ENCODE results near the gene TMEM167B. TPM values are rescaled to one million over a fixed set of nuclear protein-coding genes. Genes with fewer than 3 reads are reported as not detected.
A peak's percentile ranks its signal among the peaks of the same experiment; 100 is the strongest.

The TMEM167B gene
- total RNA-seq, 1 donor from 2014 or later = 29.9 TPM

GRCh38 chr1:109112056-109112651 lies 21.6 kb downstream of the TMEM167B start:
- no peak for DNase-seq (ENCODE audit: low spot score)
- Mint-ChIP-seq H3K27me3 (ENCODE audit: low read depth) (peaks cover 25% of the 10 kb centered on the region), H3K27ac (no peak overlapping the region), H3K9me3 (no peaks in the 10 kb centered on the region), H3K4me1 (ENCODE audit: low read depth) (peaks cover 36% of the 10 kb centered on the region), H3K36me3 (ENCODE audit: low read depth) (peaks cover 2% of the 10 kb centered on the region), H3K4me3 (ENCODE audit: low read depth) (no peak overlapping the region)
- intact Hi-C loops (cut with micrococcal nuclease) = loop anchor here (1.0 to 10.0 kb wide), 7 partner anchors 12 to 423 kb away; partner anchors contain the start of genes CLCC1, GPR61, PRPF38B and SARS1

- peaks cover 2% of the 10 kb centered on the region for H3K36me3 Mint-ChIP-seq (ENCODE audit: low read depth)
- DNase-seq (ENCODE audit: low spot score) = peak; percentile 82
- peaks cover 22% of the 10 kb centered on the region for H3K27me3 Mint-ChIP-seq (ENCODE audit: low read depth)
- intact Hi-C loops (cut with micrococcal nuclease) = loop anchor here (1.0 to 10.0 kb wide), 7 partner anchors 12 to 422 kb away; partner anchors contain the start of genes CLCC1, GPR61, PRPF38B and SARS1
- peak overlapping the region; percentile 69 for H3K4me3 Mint-ChIP-seq (ENCODE audit: low read depth)
- H3K9me3 Mint-ChIP-seq = no peaks in the 10 kb centered on the region
- peaks cover 36% of the 10 kb centered on the region for H3K4me1 Mint-ChIP-seq (ENCODE audit: low read depth)
- peak overlapping the region; percentile 64 for H3K27ac Mint-ChIP-seq
Observed at GRCh38 chr1:109112652-109113285, 22.2 kb downstream of the TMEM167B start.

GRCh38 chr1:109113590-109114341 lies 23.2 kb downstream of the TMEM167B start, which contains the start of gene ELAPOR1:
Gene ELAPOR1 (plus strand): TSS chr1:109114115. CDS start chr1:109114184, 69 bp downstream.
- Mint-ChIP-seq H3K36me3 (ENCODE audit: low read depth) (peaks cover 2% of the 10 kb centered on the region), H3K27ac (peak within 1 kb of the TSS; percentile 73), H3K9me3 (no peaks in the 10 kb centered on the region), H3K4me3 (ENCODE audit: low read depth) (peak within 1 kb of the TSS; percentile 84), H3K27me3 (ENCODE audit: low read depth) (peaks cover 18% of the 10 kb centered on the region), H3K4me1 (ENCODE audit: low read depth) (peaks cover 40% of the 10 kb centered on the region)
- peak; percentile 83 for DNase-seq (ENCODE audit: low spot score)
- intact Hi-C loops (cut with micrococcal nuclease) = loop anchor here (5.0 to 10.0 kb wide), 4 partner anchors 99 to 421 kb away; partner anchors contain the start of genes CLCC1, GPR61, PRPF38B and SARS1

GRCh38 chr1:109114342-109114674 lies 23.7 kb downstream of the TMEM167B start:
- H3K27me3 Mint-ChIP-seq (ENCODE audit: low read depth) = peaks cover 18% of the 10 kb centered on the region
- intact Hi-C loops (cut with micrococcal nuclease) = loop anchor here (5.0 to 10.0 kb wide), 4 partner anchors 98 to 422 kb away; partner anchors contain the start of genes CLCC1, GPR61, PRPF38B and SARS1

DNA sequence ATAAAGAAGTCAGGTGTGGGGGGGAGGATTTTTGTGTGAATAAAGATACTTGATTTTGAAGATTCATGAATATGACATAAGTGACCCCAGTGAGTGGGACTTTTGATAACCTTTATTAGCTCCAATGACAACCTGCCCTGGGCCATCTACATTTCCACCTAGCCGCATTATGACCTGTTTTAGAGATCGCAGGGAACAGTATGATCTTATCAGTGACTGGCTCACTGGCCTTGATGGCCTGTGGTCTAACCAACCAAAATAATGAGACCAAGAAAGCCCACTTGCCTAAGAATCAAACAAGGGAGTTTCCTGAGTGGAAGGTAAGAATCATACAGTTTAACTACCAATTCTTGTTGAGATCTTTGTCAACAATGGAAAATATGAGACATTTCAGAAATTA lies 25.1 kb downstream of the TMEM167B start:
- peaks cover 13% of the 10 kb centered on the region for H3K27me3 Mint-ChIP-seq (ENCODE audit: low read depth)
- intact Hi-C loops (cut with micrococcal nuclease) = loop anchor here (1.0 to 10.0 kb wide), 4 partner anchors 47 to 419 kb away; partner anchors contain the start of genes GPR61 and GPSM2
- peak overlapping the region; percentile 88 for H3K27ac Mint-ChIP-seq
- no peaks in the 10 kb centered on the region for H3K9me3 Mint-ChIP-seq
- peak overlapping the region; percentile 46 for H3K4me3 Mint-ChIP-seq (ENCODE audit: low read depth)
- peaks cover 40% of the 10 kb centered on the region for H3K4me1 Mint-ChIP-seq (ENCODE audit: low read depth)
- no peak for DNase-seq (ENCODE audit: low spot score)
- peaks cover 2% of the 10 kb centered on the region for H3K36me3 Mint-ChIP-seq (ENCODE audit: low read depth)

More at GRCh38 chr1:109114342-109114674, 23.7 kb downstream of the TMEM167B start:
- DNase-seq (ENCODE audit: low spot score) = no peak
- peaks cover 40% of the 10 kb centered on the region for H3K4me1 Mint-ChIP-seq (ENCODE audit: low read depth)
- H3K27ac Mint-ChIP-seq = peak overlapping the region; percentile 73
- H3K9me3 Mint-ChIP-seq = no peaks in the 10 kb centered on the region
- H3K36me3 Mint-ChIP-seq (ENCODE audit: low read depth) = peaks cover 2% of the 10 kb centered on the region
- H3K4me3 Mint-ChIP-seq (ENCODE audit: low read depth) = peak overlapping the region; percentile 84

GRCh38 chr1:109116286-109116685 lies 25.7 kb downstream of the TMEM167B start:
- no peaks in the 10 kb centered on the region for H3K9me3 Mint-ChIP-seq
- H3K4me1 Mint-ChIP-seq (ENCODE audit: low read depth) = peaks cover 40% of the 10 kb centered on the region
- peak overlapping the region; percentile 37 for H3K4me3 Mint-ChIP-seq (ENCODE audit: low read depth)
- H3K27me3 Mint-ChIP-seq (ENCODE audit: low read depth) = peaks cover 9% of the 10 kb centered on the region
- H3K27ac Mint-ChIP-seq = peak overlapping the region; percentile 88
- no peak for DNase-seq (ENCODE audit: low spot score)
- intact Hi-C loops (cut with micrococcal nuclease) = loop anchor here (1.0 to 10.0 kb wide), 4 partner anchors 46 to 419 kb away; partner anchors contain the start of genes GPR61 and GPSM2
- H3K36me3 Mint-ChIP-seq (ENCODE audit: low read depth) = peaks cover 2% of the 10 kb centered on the region

DNA sequence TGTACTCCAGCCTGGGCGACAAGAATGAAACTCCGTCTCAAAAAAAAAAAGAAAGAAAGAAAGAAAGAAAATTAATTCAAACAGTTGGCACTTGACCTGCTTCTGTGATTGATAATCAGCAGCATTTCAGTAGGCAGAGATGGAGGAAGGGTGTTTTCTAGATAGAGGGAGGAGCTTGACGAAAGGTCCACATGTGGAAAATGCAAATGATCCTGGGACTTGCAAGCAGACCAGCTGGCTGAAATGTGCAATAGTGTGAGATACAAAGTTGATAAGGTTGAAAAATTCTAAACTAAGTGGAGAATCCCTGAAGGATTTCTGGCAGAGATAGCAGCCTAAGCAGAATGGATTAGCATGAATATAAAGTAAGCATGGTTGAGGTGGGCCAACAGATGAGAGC lies 27.5 kb downstream of the TMEM167B start:
- Mint-ChIP-seq H3K36me3 (ENCODE audit: low read depth) (peaks cover 2% of the 10 kb centered on the region), H3K9me3 (no peaks in the 10 kb centered on the region), H3K27ac (no peak overlapping the region), H3K4me1 (ENCODE audit: low read depth) (peaks cover 29% of the 10 kb centered on the region), H3K4me3 (ENCODE audit: low read depth) (no peak overlapping the region), H3K27me3 (ENCODE audit: low read depth) (peaks cover 3% of the 10 kb centered on the region)
- intact Hi-C loops (cut with micrococcal nuclease) = loop anchor here (5.0 to 10.0 kb wide), 3 partner anchors 241 to 417 kb away; partner anchors contain the start of genes GPR61 and GPSM2
- DNase-seq (ENCODE audit: low spot score) = no peak

GRCh38 chr1:109120356-109120755 lies 29.8 kb downstream of the TMEM167B start:
- no peak for DNase-seq (ENCODE audit: low spot score)
- Mint-ChIP-seq H3K27me3 (ENCODE audit: low read depth) (no peaks in the 10 kb centered on the region), H3K36me3 (ENCODE audit: low read depth) (peaks cover 2% of the 10 kb centered on the region), H3K4me3 (ENCODE audit: low read depth) (no peak overlapping the region), H3K4me1 (ENCODE audit: low read depth) (peaks cover 15% of the 10 kb centered on the region), H3K9me3 (no peaks in the 10 kb centered on the region), H3K27ac (no peak overlapping the region)
- intact Hi-C loops (cut with micrococcal nuclease) = no loop called here

- DNase-seq (ENCODE audit: low spot score) = no peak
- Mint-ChIP-seq H3K4me1 (ENCODE audit: low read depth) (peaks cover 23% of the 10 kb centered on the region), H3K27ac (no peak overlapping the region), H3K9me3 (no peaks in the 10 kb centered on the region), H3K36me3 (ENCODE audit: low read depth) (no peaks in the 10 kb centered on the region), H3K27me3 (ENCODE audit: low read depth) (no peaks in the 10 kb centered on the region), H3K4me3 (ENCODE audit: low read depth) (no peak overlapping the region)
- intact Hi-C loops (cut with micrococcal nuclease) = no loop called here
Observed at GRCh38 chr1:109131059-109131458, 40.5 kb downstream of the TMEM167B start.

- no peak overlapping the region for H3K27ac Mint-ChIP-seq
- intact Hi-C loops (cut with micrococcal nuclease) = no loop called here
Observed at GRCh38 chr1:109131800-109132199, 41.2 kb downstream of the TMEM167B start.

GRCh38 chr1:109133002-109133706 lies 42.6 kb downstream of the TMEM167B start:
- Mint-ChIP-seq H3K36me3 (ENCODE audit: low read depth) (no peaks in the 10 kb centered on the region), H3K9me3 (no peaks in the 10 kb centered on the region), H3K27ac (no peak overlapping the region), H3K27me3 (ENCODE audit: low read depth) (no peaks in the 10 kb centered on the region), H3K4me3 (ENCODE audit: low read depth) (no peak overlapping the region), H3K4me1 (ENCODE audit: low read depth) (peaks cover 23% of the 10 kb centered on the region)
- intact Hi-C loops (cut with micrococcal nuclease) = no loop called here
- no peak for DNase-seq (ENCODE audit: low spot score)

More at GRCh38 chr1:109131800-109132199, 41.2 kb downstream of the TMEM167B start:
- DNase-seq (ENCODE audit: low spot score) = no peak
- H3K9me3 Mint-ChIP-seq = no peaks in the 10 kb centered on the region
- no peak overlapping the region for H3K4me3 Mint-ChIP-seq (ENCODE audit: low read depth)
- H3K36me3 Mint-ChIP-seq (ENCODE audit: low read depth) = no peaks in the 10 kb centered on the region
- H3K4me1 Mint-ChIP-seq (ENCODE audit: low read depth) = peaks cover 23% of the 10 kb centered on the region
- no peaks in the 10 kb centered on the region for H3K27me3 Mint-ChIP-seq (ENCODE audit: low read depth)

- H3K4me3 Mint-ChIP-seq (ENCODE audit: low read depth) = no peak overlapping the region
- DNase-seq (ENCODE audit: low spot score) = no peak
- intact Hi-C loops (cut with micrococcal nuclease) = no loop called here
- H3K36me3 Mint-ChIP-seq (ENCODE audit: low read depth) = no peaks in the 10 kb centered on the region
- H3K27me3 Mint-ChIP-seq (ENCODE audit: low read depth) = no peaks in the 10 kb centered on the region
- H3K27ac Mint-ChIP-seq = no peak overlapping the region
- H3K4me1 Mint-ChIP-seq (ENCODE audit: low read depth) = peaks cover 23% of the 10 kb centered on the region
- no peaks in the 10 kb centered on the region for H3K9me3 Mint-ChIP-seq
Observed at GRCh38 chr1:109133815-109134214, 43.3 kb downstream of the TMEM167B start.

Data from activated T-helper 2 cell treated with anti-CD3 and anti-CD28 coated beads, Interferon-gamma antibody, Interleukin-2, Interleukin-4, amounts not matched to agents 10 μg/mL and 5 μg/mL and 100 μg/mL, durations not matched to agents 14 hours and 24 hours and 36 hours (primary cell).